Measurements from ENCODE around the gene PNISR. TPM values are rescaled to one million over a fixed set of nuclear protein-coding genes. Genes with fewer than 3 reads are reported as not detected.

PNISR gene
- total and polyA plus RNA-seq, 2 of the 13 experiments (the other 11 are each of a cell fraction or from before 2014, with no cell fraction given) = 43.0 to 48.0 TPM

DNA sequence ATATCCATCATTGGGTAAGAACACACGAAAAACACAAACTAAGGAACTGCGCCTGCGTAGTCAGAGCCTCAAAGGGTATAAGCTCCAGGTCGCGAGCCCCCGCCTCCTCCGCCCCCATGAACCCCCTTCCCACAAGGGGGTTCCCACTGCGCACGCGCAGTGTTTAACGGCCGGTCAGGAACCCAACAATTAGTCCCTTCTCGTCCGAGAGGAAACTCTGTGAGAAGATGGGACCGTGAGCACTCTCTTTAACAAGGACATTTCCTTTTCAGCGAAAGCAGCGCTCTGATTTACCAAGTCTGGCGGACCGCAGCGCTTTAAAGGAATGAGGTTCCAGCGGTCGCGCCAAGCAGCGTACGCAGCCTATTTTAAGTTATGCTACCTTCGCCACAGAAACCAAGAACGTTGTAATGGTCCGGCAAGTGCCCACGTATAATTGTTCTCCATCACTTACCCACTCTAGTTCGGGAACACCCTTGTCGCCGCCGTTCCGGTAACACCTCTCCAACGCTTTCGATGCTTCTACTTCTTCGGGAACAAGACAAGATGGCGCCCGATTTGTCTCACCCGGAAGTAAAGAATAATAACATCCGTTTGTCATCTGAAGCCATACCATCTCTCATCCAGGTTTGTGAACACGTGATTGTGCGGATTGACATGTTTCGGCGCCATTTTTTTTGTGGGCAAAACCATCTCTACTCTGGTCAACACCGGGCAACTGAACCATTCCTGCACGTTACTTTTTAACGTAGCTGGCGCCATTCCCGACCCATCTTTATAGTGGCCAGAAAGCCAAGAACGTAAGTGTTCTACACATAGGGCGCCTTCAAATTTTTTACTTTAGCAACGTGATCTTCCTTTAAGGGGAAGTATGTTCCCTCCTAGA is at the start of gene PNISR (continued):
- TF ChIP-seq, protein P1, sequence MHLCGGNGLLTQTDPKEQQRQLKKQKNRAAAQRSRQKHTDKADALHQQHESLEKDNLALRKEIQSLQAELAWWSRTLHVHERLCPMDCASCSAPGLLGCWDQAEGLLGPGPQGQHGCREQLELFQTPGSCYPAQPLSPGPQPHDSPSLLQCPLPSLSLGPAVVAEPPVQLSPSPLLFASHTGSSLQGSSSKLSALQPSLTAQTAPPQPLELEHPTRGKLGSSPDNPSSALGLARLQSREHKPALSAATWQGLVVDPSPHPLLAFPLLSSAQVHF (CRISPR knock-in tag; IDR thresholded peaks at IDR 0.05) = no peak
- TF ChIP-seq ARNTL (CRISPR knock-in tag; IDR thresholded peaks at IDR 0.05) (peak; percentile 70; the same call in 1 of the 2 replicates), GABPB1 (CRISPR knock-in tag; IDR thresholded peaks at IDR 0.05) (peak; percentile 95), MAFF (IDR thresholded peaks at IDR 0.05; ENCODE audit: low read depth, low read length) (no peak), ZNF562 (CRISPR knock-in tag; IDR thresholded peaks at IDR 0.05; ENCODE audit: borderline replicate concordance) (no peak), BHLHE40 (IDR thresholded peaks at IDR 0.05; ENCODE audit: low read length) (peak; percentile 59; the same call in 1 of the 2 replicates), ZNF549 (CRISPR knock-in tag; IDR thresholded peaks at IDR 0.05) (no peak), HIVEP1 (CRISPR knock-in tag; IDR thresholded peaks at IDR 0.05) (no peak)
- TF ChIP-seq, protein P2, sequence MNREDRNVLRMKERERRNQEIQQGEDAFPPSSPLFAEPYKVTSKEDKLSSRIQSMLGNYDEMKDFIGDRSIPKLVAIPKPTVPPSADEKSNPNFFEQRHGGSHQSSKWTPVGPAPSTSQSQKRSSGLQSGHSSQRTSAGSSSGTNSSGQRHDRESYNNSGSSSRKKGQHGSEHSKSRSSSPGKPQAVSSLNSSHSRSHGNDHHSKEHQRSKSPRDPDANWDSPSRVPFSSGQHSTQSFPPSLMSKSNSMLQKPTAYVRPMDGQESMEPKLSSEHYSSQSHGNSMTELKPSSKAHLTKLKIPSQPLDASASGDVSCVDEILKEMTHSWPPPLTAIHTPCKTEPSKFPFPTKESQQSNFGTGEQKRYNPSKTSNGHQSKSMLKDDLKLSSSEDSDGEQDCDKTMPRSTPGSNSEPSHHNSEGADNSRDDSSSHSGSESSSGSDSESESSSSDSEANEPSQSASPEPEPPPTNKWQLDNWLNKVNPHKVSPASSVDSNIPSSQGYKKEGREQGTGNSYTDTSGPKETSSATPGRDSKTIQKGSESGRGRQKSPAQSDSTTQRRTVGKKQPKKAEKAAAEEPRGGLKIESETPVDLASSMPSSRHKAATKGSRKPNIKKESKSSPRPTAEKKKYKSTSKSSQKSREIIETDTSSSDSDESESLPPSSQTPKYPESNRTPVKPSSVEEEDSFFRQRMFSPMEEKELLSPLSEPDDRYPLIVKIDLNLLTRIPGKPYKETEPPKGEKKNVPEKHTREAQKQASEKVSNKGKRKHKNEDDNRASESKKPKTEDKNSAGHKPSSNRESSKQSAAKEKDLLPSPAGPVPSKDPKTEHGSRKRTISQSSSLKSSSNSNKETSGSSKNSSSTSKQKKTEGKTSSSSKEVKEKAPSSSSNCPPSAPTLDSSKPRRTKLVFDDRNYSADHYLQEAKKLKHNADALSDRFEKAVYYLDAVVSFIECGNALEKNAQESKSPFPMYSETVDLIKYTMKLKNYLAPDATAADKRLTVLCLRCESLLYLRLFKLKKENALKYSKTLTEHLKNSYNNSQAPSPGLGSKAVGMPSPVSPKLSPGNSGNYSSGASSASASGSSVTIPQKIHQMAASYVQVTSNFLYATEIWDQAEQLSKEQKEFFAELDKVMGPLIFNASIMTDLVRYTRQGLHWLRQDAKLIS (CRISPR knock-in tag; IDR thresholded peaks at IDR 0.05) = peak; percentile 71; the same call in 1 of the 2 replicates
- TF ChIP-seq, protein P3, sequence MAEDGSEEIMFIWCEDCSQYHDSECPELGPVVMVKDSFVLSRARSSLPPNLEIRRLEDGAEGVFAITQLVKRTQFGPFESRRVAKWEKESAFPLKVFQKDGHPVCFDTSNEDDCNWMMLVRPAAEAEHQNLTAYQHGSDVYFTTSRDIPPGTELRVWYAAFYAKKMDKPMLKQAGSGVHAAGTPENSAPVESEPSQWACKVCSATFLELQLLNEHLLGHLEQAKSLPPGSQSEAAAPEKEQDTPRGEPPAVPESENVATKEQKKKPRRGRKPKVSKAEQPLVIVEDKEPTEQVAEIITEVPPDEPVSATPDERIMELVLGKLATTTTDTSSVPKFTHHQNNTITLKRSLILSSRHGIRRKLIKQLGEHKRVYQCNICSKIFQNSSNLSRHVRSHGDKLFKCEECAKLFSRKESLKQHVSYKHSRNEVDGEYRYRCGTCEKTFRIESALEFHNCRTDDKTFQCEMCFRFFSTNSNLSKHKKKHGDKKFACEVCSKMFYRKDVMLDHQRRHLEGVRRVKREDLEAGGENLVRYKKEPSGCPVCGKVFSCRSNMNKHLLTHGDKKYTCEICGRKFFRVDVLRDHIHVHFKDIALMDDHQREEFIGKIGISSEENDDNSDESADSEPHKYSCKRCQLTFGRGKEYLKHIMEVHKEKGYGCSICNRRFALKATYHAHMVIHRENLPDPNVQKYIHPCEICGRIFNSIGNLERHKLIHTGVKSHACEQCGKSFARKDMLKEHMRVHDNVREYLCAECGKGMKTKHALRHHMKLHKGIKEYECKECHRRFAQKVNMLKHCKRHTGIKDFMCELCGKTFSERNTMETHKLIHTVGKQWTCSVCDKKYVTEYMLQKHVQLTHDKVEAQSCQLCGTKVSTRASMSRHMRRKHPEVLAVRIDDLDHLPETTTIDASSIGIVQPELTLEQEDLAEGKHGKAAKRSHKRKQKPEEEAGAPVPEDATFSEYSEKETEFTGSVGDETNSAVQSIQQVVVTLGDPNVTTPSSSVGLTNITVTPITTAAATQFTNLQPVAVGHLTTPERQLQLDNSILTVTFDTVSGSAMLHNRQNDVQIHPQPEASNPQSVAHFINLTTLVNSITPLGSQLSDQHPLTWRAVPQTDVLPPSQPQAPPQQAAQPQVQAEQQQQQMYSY (CRISPR knock-in tag; IDR thresholded peaks at IDR 0.05) = 0 out of 2 replicates have a peak, but pooled peaks have one; percentile 5
- TF ChIP-seq, protein P4, sequence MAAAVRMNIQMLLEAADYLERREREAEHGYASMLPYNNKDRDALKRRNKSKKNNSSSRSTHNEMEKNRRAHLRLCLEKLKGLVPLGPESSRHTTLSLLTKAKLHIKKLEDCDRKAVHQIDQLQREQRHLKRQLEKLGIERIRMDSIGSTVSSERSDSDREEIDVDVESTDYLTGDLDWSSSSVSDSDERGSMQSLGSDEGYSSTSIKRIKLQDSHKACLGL (CRISPR knock-in tag; IDR thresholded peaks at IDR 0.05) = no peak
- TF ChIP-seq, protein P5, sequence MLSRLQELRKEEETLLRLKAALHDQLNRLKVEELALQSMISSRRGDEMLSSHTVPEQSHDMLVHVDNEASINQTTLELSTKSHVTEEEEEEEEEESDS (CRISPR knock-in tag; IDR thresholded peaks at IDR 0.05; ENCODE audit: borderline replicate concordance) = peak; percentile 80; the same call in 1 of the 2 replicates
- TF ChIP-seq, protein P6, sequence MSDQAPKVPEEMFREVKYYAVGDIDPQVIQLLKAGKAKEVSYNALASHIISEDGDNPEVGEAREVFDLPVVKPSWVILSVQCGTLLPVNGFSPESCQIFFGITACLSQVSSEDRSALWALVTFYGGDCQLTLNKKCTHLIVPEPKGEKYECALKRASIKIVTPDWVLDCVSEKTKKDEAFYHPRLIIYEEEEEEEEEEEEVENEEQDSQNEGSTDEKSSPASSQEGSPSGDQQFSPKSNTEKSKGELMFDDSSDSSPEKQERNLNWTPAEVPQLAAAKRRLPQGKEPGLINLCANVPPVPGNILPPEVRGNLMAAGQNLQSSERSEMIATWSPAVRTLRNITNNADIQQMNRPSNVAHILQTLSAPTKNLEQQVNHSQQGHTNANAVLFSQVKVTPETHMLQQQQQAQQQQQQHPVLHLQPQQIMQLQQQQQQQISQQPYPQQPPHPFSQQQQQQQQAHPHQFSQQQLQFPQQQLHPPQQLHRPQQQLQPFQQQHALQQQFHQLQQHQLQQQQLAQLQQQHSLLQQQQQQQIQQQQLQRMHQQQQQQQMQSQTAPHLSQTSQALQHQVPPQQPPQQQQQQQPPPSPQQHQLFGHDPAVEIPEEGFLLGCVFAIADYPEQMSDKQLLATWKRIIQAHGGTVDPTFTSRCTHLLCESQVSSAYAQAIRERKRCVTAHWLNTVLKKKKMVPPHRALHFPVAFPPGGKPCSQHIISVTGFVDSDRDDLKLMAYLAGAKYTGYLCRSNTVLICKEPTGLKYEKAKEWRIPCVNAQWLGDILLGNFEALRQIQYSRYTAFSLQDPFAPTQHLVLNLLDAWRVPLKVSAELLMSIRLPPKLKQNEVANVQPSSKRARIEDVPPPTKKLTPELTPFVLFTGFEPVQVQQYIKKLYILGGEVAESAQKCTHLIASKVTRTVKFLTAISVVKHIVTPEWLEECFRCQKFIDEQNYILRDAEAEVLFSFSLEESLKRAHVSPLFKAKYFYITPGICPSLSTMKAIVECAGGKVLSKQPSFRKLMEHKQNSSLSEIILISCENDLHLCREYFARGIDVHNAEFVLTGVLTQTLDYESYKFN (CRISPR knock-in tag; conservative IDR thresholded peaks at IDR 0.05) = peak; percentile 31

Data from HepG2 (cell line).